Fibroblast of pulmonary artery (primary cell): ENCODE measurements around the gene TTC39C.

Source experiments
- DNase-seq: peaks from one replicate; pipeline ENCODE4 v3.0.0-alpha.2; 2010; ENCODE audit warnings: low read depth
- H3K4me3 ChIP-seq: replicated peaks from 2 replicates; pipeline ENCODE4 v1.5.1; 2011; ENCODE audit warnings: low read depth, mild to moderate bottlenecking, control low read depth, low read length, moderate library complexity
- TF ChIP-seq, protein P1 (sequence below): IDR thresholded peaks from 2 replicates; pipeline ENCODE4 v1.5.1; 2011; ENCODE audit warnings: mild to moderate bottlenecking, control low read depth, low read length, inconsistent platforms; ENCODE audit errors: missing control alignments

The TTC39C gene

DNA sequence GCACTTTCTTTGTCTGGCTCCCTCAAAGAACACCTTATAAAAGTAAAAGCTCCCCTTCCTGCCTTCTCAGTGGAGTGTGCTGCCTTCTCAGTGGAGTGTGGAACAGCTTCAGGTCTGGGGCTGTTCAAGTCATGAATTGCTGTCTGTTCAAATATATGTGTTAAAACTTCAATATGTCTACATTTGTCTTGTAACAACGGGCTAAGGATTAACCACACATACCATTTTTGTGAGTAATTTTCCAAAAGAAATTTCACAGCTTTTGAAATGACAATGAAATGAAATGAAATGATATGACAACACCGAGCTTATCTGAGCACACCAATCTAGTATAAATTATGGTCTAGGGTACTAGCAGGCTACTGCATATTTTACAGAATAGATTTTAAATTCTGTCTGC lies 167.3 kb downstream of the TTC39C start:
- TF ChIP-seq, protein P1, sequence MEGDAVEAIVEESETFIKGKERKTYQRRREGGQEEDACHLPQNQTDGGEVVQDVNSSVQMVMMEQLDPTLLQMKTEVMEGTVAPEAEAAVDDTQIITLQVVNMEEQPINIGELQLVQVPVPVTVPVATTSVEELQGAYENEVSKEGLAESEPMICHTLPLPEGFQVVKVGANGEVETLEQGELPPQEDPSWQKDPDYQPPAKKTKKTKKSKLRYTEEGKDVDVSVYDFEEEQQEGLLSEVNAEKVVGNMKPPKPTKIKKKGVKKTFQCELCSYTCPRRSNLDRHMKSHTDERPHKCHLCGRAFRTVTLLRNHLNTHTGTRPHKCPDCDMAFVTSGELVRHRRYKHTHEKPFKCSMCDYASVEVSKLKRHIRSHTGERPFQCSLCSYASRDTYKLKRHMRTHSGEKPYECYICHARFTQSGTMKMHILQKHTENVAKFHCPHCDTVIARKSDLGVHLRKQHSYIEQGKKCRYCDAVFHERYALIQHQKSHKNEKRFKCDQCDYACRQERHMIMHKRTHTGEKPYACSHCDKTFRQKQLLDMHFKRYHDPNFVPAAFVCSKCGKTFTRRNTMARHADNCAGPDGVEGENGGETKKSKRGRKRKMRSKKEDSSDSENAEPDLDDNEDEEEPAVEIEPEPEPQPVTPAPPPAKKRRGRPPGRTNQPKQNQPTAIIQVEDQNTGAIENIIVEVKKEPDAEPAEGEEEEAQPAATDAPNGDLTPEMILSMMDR: no peak
- no peak overlapping the region for H3K4me3 ChIP-seq
- DNase-seq: peak; percentile 17
